GM12873 (cell line): ENCODE results near the gene TDRD7.

Experiments
- CTCF ChIP-seq: IDR thresholded peaks from 2 replicates; pipeline ENCODE4 v1.5.1; 2012; ENCODE audit warnings: low read depth, mild to moderate bottlenecking, moderate library complexity, low read length, control low read depth; ENCODE audit not compliant: insufficient read depth; ENCODE audit errors: missing control alignments

The TDRD7 gene

GRCh38 chr9:97470076-97470475, 58.2 kb downstream of the TDRD7 start:
- peak; percentile 44 for TF ChIP-seq CTCF

- no peak for TF ChIP-seq CTCF
Observed at GRCh38 chr9:97473717-97474116, 61.8 kb downstream of the TDRD7 start.

GRCh38 chr9:97474372-97474925, 62.6 kb downstream of the TDRD7 start:
- no peak for TF ChIP-seq CTCF

GRCh38 chr9:97475059-97475458, 63.2 kb downstream of the TDRD7 start:
- no peak for TF ChIP-seq CTCF

- no peak for TF ChIP-seq CTCF
Observed at GRCh38 chr9:97478301-97478981, 66.5 kb downstream of the TDRD7 start.

- TF ChIP-seq CTCF: no peak
Observed at GRCh38 chr9:97479496-97480159, 67.7 kb downstream of the TDRD7 start.

GRCh38 chr9:97480174-97480573, 68.3 kb downstream of the TDRD7 start:
- no peak for TF ChIP-seq CTCF
